ENCODE results near the gene NPEPL1. TPM values are rescaled to one million over a fixed set of nuclear protein-coding genes. Genes with fewer than 3 reads are reported as not detected.
"Not testable (repeated sequence)": the region's sequence is repeated elsewhere in the genome, so short reads cannot be mapped to it uniquely, and the experiment has no call there.

NPEPL1 gene
- total RNA-seq, 2 experiments from 2014 or later: 28.7 to 30.7 TPM

- no peak overlapping the region for H3K4me3 Mint-ChIP-seq
- ChIA-PET CTCF (no interaction called here), POLR2A (no interaction called here)
- no peaks in the 10 kb centered on the region for H3K4me1 Mint-ChIP-seq
- no peaks in the 10 kb centered on the region for H3K9me3 Mint-ChIP-seq
- no peak for DNase-seq
- H3K27ac Mint-ChIP-seq: no peak overlapping the region
- no peaks in the 10 kb centered on the region for H3K36me3 Mint-ChIP-seq (ENCODE audit: low read depth)
- peaks cover 6% of the 10 kb centered on the region for H3K27me3 Mint-ChIP-seq
Measured at GRCh38 chr20:58751979-58752378, 59.4 kb downstream of the NPEPL1 start.

- Mint-ChIP-seq H3K4me1 (no peaks in the 10 kb centered on the region), H3K9me3 (no peaks in the 10 kb centered on the region), H3K36me3 (ENCODE audit: low read depth) (no peaks in the 10 kb centered on the region), H3K4me3 (no peak overlapping the region), H3K27ac (no peak overlapping the region), H3K27me3 (peaks cover 9% of the 10 kb centered on the region)
- ChIA-PET CTCF (no interaction called here), POLR2A (no interaction called here)
- no peak for DNase-seq
Measured at GRCh38 chr20:58752565-58752964, 60.0 kb downstream of the NPEPL1 start.

DNA sequence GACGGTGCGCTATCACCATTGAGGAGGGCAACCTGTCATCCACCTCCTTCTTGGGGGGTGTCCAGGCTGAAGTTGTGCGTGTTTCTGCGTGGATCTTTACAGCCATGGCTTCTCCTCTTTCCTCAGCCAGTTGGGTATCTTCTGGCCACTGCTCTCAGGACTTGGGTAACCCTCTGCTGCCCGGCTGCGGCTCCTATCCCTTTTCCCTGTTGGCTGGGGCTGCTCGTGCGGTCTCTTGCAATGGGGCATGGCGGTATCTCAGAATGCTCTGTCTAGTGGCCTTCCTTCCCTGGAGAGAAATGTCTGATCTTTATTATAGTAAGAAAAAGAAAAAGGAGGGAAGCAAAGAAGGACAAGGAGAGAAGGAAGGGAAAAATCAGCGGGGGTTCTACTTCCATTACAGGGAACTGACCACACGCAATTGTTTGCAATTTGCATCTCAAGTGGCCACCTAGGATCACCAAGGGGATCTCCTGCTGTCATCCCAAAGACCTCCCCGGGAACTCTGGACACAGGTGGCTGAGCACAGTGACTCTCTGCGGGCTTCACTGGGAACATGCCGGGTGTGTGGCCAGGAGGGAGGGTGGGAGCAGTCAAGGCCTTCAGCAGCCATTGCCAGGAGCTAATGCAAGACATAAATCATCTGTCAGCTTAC is 60.8 kb downstream of the NPEPL1 start:
- H3K27me3 Mint-ChIP-seq: peaks cover 15% of the 10 kb centered on the region
- no peak for DNase-seq
- ChIA-PET POLR2A (no interaction called here), CTCF (no interaction called here)
- no peak overlapping the region for H3K4me3 Mint-ChIP-seq
- no peaks in the 10 kb centered on the region for H3K4me1 Mint-ChIP-seq
- no peak overlapping the region for H3K27ac Mint-ChIP-seq
- H3K36me3 Mint-ChIP-seq (ENCODE audit: low read depth): no peaks in the 10 kb centered on the region
- no peaks in the 10 kb centered on the region for H3K9me3 Mint-ChIP-seq

DNA sequence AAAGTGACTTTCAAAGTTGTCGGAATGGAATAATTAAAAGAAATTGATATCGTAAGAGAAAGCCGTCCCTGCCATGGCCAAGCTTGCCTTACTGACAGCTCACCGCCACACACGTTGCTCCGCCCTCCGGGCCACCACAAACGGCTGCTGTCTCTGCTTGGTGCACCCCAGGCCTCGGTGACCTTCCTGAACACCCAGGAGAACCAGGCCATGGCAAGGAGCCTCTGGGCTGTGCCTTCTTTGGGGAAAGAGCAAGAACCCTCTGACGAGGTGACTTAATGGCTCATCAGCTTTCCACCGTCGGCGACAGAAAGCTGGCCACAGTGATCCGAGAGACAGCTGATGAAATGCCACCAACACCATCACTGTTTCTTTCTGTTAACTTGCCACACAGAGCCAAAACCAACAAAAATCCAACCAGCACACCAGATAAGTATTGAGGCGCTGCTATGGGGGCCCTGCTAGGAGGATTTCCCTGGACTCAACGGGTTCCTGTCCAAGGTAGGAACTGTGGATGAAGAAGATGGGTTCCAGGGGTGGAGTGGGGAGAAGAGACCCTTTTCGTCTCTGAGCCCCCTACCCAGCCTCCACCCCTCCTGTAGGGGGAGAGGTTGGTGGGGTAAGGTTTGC is 61.4 kb downstream of the NPEPL1 start:
- DNase-seq: no peak
- Mint-ChIP-seq H3K36me3 (ENCODE audit: low read depth) (no peaks in the 10 kb centered on the region), H3K4me1 (no peaks in the 10 kb centered on the region), H3K9me3 (no peaks in the 10 kb centered on the region), H3K27me3 (peaks cover 15% of the 10 kb centered on the region), H3K4me3 (no peak overlapping the region), H3K27ac (no peak overlapping the region)
- POLR2A ChIA-PET: no interaction called here
- CTCF ChIA-PET: no interaction called here

DNA sequence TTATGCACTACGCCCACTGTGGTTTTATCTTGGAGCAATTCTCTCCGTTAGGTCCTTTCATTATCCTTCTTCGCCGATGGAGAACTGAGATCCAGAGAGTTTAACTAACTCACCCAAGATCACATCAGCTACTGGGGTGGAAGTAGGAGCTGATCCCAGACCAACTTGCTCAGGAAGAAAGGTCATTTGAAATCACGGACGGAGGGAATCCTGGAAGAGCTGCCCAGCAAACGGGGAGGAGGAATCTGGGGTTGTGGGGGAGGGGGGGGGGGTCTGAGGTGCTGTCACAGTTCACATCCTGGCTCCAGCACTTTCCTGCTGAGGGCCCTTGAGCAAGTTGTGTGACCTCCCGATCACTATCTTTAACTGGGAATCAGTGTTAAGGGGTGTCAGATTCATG is 62.0 kb downstream of the NPEPL1 start:
- CTCF ChIA-PET: no interaction called here
- H3K36me3 Mint-ChIP-seq (ENCODE audit: low read depth): no peaks in the 10 kb centered on the region

GRCh38 chr20:58755062-58755697 is 62.6 kb downstream of the NPEPL1 start:
- H3K9me3 Mint-ChIP-seq: no peaks in the 10 kb centered on the region
- DNase-seq: no peak
- H3K27ac Mint-ChIP-seq: no peak overlapping the region
- H3K4me3 Mint-ChIP-seq: no peak overlapping the region
- peaks cover 12% of the 10 kb centered on the region for H3K27me3 Mint-ChIP-seq
- no peaks in the 10 kb centered on the region for H3K4me1 Mint-ChIP-seq
- CTCF ChIA-PET: no interaction called here
- H3K36me3 Mint-ChIP-seq (ENCODE audit: low read depth): no peaks in the 10 kb centered on the region
- POLR2A ChIA-PET: no interaction called here

More for the DNA sequence above, 62.0 kb downstream of the NPEPL1 start:
- Mint-ChIP-seq H3K9me3 (no peaks in the 10 kb centered on the region), H3K4me3 (no peak overlapping the region), H3K27me3 (peaks cover 15% of the 10 kb centered on the region), H3K27ac (no peak overlapping the region), H3K4me1 (no peaks in the 10 kb centered on the region)
- POLR2A ChIA-PET: no interaction called here
- no peak for DNase-seq

DNA sequence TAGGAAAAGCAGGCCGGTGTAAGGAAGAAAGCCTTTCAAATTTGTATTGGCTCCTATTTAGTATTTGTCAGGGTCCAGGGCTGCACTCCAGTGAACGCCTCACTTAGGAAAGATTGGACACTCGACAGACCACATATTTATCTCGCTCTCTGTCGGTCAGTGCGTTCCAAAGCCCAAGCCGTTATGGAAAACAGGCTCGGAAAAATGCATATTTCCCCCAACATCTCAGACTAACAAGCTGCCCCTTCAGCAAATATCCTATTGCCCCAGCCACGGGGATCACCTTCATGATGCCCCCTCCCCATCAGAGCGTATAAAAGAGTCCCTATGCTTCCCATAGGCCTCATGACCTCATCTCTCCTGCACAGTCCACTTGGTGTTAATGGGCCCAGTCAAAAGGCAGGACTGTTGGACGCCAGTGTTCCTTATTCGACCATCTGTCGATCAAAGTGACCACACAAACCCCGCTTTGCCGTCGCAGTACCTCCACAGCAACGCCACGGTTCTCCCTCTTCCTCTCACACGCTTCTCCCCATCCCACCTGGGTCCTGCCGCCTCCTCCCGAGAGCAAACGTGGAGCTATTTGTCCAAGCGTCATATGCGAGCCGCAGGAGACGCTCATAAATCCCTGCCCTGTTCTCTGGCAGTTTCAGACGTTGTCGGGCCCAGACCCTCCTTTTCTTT is 63.3 kb downstream of the NPEPL1 start:
- Mint-ChIP-seq H3K4me1 (no peaks in the 10 kb centered on the region), H3K36me3 (ENCODE audit: low read depth) (no peaks in the 10 kb centered on the region), H3K4me3 (no peak overlapping the region), H3K27me3 (peaks cover 12% of the 10 kb centered on the region), H3K9me3 (no peaks in the 10 kb centered on the region), H3K27ac (no peak overlapping the region)
- POLR2A ChIA-PET: no interaction called here
- CTCF ChIA-PET: no interaction called here
- DNase-seq: no peak

DNA sequence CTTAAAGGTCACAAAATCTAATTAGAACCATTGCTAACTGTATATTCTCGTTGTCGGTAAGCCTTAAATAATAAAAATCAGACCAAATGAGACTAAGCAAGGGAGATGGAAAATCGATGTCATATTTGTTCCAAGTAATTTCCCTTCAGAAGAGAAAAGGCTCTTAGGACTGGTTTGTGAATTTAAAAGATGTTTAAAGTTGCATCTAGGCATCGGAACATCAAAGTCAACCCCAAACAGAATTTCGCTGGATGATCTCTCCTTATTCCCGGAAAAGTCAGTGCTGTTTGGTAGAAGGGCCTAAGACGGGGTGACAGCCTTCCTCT is 63.8 kb downstream of the NPEPL1 start:
- H3K4me1 Mint-ChIP-seq: no peaks in the 10 kb centered on the region
- no peaks in the 10 kb centered on the region for H3K36me3 Mint-ChIP-seq (ENCODE audit: low read depth)
- no peak for DNase-seq
- no peak overlapping the region for H3K27ac Mint-ChIP-seq
- ChIA-PET POLR2A (no interaction called here), CTCF (no interaction called here)
- H3K27me3 Mint-ChIP-seq: peaks cover 13% of the 10 kb centered on the region
- no peaks in the 10 kb centered on the region for H3K9me3 Mint-ChIP-seq
- no peak overlapping the region for H3K4me3 Mint-ChIP-seq

- H3K9me3 Mint-ChIP-seq; H3K4me3 Mint-ChIP-seq; POLR2A ChIA-PET; H3K27ac Mint-ChIP-seq; CTCF ChIA-PET; H3K36me3 Mint-ChIP-seq (ENCODE audit: low read depth); DNase-seq; H3K4me1 Mint-ChIP-seq: not testable (repeated sequence)
- H3K27me3 Mint-ChIP-seq: peaks cover 18% of the 10 kb centered on the region
Measured at GRCh38 chr20:58757647-58758046, 65.0 kb downstream of the NPEPL1 start.

GRCh38 chr20:58759947-58760346 is 67.3 kb downstream of the NPEPL1 start:
- Mint-ChIP-seq H3K4me3 (no peak overlapping the region), H3K9me3 (no peaks in the 10 kb centered on the region), H3K27me3 (peaks cover 22% of the 10 kb centered on the region), H3K36me3 (ENCODE audit: low read depth) (no peaks in the 10 kb centered on the region), H3K27ac (no peak overlapping the region), H3K4me1 (no peaks in the 10 kb centered on the region)
- CTCF ChIA-PET: no interaction called here
- DNase-seq: no peak
- POLR2A ChIA-PET: no interaction called here

DNA sequence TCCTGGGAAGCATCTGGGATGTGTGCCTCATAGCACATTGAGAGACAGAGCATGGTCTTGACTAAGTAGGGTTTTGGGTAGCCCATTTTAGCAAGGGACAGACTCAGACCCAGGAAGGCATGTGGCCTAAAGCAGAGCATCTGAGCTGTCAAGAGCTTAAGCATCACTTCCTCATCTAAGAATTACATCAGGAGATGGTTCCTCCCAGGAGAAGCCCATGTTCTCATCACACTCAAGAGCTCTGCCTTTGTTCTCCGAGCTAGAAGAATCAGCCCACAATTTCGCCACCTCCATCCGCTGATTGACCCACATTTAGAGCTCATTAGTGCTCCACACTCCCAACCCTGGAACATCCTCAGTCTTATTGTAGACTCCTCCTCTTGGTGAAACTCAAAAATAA is 68.3 kb downstream of the NPEPL1 start:
- ChIA-PET CTCF (no interaction called here), POLR2A (no interaction called here)
- H3K4me3 Mint-ChIP-seq: no peak overlapping the region
- H3K27me3 Mint-ChIP-seq: peaks cover 25% of the 10 kb centered on the region
- H3K36me3 Mint-ChIP-seq (ENCODE audit: low read depth): no peaks in the 10 kb centered on the region
- DNase-seq: no peak
- no peaks in the 10 kb centered on the region for H3K9me3 Mint-ChIP-seq
- no peaks in the 10 kb centered on the region for H3K4me1 Mint-ChIP-seq
- H3K27ac Mint-ChIP-seq: no peak overlapping the region

- Mint-ChIP-seq H3K9me3 (no peaks in the 10 kb centered on the region), H3K36me3 (ENCODE audit: low read depth) (no peaks in the 10 kb centered on the region), H3K4me1 (no peaks in the 10 kb centered on the region), H3K27ac (no peak overlapping the region), H3K4me3 (no peak overlapping the region), H3K27me3 (peaks cover 26% of the 10 kb centered on the region)
- ChIA-PET CTCF (no interaction called here), POLR2A (no interaction called here)
- no peak for DNase-seq
Measured at GRCh38 chr20:58762120-58762519, 69.5 kb downstream of the NPEPL1 start.

DNA sequence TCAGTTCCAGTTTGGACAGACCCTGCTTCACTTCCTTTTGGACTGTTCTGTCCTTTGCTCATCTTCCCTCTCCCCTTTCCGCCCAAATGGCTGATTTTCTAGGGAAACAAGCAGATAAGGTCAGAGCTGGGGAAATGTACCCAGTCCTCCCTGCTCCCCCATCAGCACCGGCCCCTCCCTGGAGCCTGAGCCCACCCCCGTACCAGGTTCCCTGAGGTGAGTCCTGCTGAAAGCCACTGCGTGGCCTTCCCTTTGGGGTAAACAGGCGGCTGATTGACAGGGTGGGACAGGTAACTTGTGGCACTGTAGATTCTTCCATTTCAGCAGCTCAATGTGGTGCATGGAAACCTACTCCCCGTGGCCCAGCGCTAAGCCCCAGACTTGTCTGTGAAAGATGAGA is 70.5 kb downstream of the NPEPL1 start:
- Mint-ChIP-seq H3K4me3 (no peak overlapping the region), H3K9me3 (no peaks in the 10 kb centered on the region), H3K4me1 (no peaks in the 10 kb centered on the region), H3K27ac (no peak overlapping the region), H3K36me3 (ENCODE audit: low read depth) (no peaks in the 10 kb centered on the region), H3K27me3 (peaks cover 25% of the 10 kb centered on the region)
- ChIA-PET CTCF (no interaction called here), POLR2A (no interaction called here)
- DNase-seq: no peak
